ENCODE results near the gene FRMD4A. TPM values are rescaled to one million over a fixed set of nuclear protein-coding genes. Genes with fewer than 3 reads are reported as not detected.
"Not testable (repeated sequence)": the region's sequence is repeated elsewhere in the genome, so short reads cannot be mapped to it uniquely, and the experiment has no call there.

The FRMD4A gene
- total RNA-seq, 2 experiments from 2014 or later = 0.17 TPM; not detected in 1

DNA sequence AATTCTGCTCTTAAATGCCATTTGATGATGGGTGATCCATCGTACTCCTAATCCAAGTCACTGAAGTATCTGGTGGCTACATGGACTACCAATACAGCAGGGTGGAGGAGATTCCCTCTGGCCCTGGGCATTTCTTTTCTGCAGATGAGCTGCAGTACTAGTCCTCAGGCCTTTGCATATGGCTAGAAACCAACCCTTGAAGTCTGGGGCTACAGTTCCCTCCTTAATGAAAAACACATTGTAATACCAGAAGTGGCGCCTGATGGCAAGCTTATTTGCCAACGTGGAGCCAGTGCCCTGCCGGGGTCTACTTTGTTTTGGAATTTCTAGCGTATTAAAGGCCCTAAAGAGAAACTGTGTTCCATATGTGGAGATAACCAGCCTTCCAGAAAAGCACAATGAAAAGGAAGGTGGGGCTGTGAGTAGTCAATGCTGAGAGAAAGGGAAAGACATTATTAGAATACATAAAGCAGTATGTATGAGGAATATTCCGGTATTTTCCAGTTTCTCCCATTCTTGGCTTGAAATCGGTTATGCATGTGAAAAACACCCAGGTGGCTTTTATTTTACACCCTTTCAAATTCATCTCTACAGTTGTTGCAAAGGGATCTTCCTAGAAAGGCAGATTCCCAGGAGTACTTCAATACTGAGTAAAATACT lies 375.2 kb downstream of the FRMD4A start:
- Histone ChIP-seq H3K4me1 (ENCODE audit: insufficient read depth, low read length, poor library complexity, severe bottlenecking) (no peaks in the 10 kb centered on the region), H3K4me3 (ENCODE audit: low read depth, low read length, poor library complexity, severe bottlenecking) (no peak overlapping the region), H2AFZ (ENCODE audit: low read length) (no peak overlapping the region), H4K20me1 (ENCODE audit: insufficient read depth, low read length) (no peaks in the 10 kb centered on the region), H3K36me3 (ENCODE audit: insufficient read depth, low read length) (no peaks in the 10 kb centered on the region), H3K9me3 (ENCODE audit: low read length) (no peaks in the 10 kb centered on the region), H3K79me2 (ENCODE audit: insufficient read depth, low read depth, low read length) (no peaks in the 10 kb centered on the region), H3K9me2 (ENCODE audit: insufficient read depth, low read length) (no peaks in the 10 kb centered on the region), H3K4me2 (ENCODE audit: low read length) (no peak overlapping the region), H3K27ac (ENCODE audit: low read depth, low read length, poor library complexity, severe bottlenecking) (no peak overlapping the region)
- intact Hi-C loops (cut with micrococcal nuclease; ENCODE audit: unreplicated experiment) = no loop called here
- BruUV-seq (replicated peaks) = no TSS peak
- DNase-seq (ENCODE audit: low spot score) = no peak
- CTCF ChIA-PET (ENCODE audit: unreplicated experiment) = no interaction called here
- TF ChIP-seq CTCF (conservative IDR thresholded peaks at IDR 0.05; ENCODE audit: low read length) = no peak
- TF ChIP-seq EZH2phosphoT487 (IDR thresholded peaks at IDR 0.05; ENCODE audit: borderline replicate concordance, low read depth, low read length) = no peak
- POLR2A ChIA-PET = no interaction called here

GRCh38 chr10:13954195-13954594 lies 376.5 kb downstream of the FRMD4A start:
- DNase-seq (ENCODE audit: low spot score); H2AFZ ChIP-seq (ENCODE audit: low read length); H4K20me1 ChIP-seq (ENCODE audit: insufficient read depth, low read length); CTCF ChIA-PET (ENCODE audit: unreplicated experiment); H3K36me3 ChIP-seq (ENCODE audit: insufficient read depth, low read length); H3K27ac ChIP-seq (ENCODE audit: low read depth, low read length, poor library complexity, severe bottlenecking); BruUV-seq (replicated peaks); H3K4me2 ChIP-seq (ENCODE audit: low read length); H3K9me3 ChIP-seq (ENCODE audit: low read length); H3K79me2 ChIP-seq (ENCODE audit: insufficient read depth, low read depth, low read length); H3K9me2 ChIP-seq (ENCODE audit: insufficient read depth, low read length); H3K4me3 ChIP-seq (ENCODE audit: low read depth, low read length, poor library complexity, severe bottlenecking); H3K4me1 ChIP-seq (ENCODE audit: insufficient read depth, low read length, poor library complexity, severe bottlenecking); intact Hi-C loops (cut with micrococcal nuclease; ENCODE audit: unreplicated experiment): not testable (repeated sequence)
- POLR2A ChIA-PET = interaction anchor here (0.6 kb wide), 1 partner anchor 134 kb away, joined by 3 read pairs; no protein-coding TSS in a partner anchor

- no peak for DNase-seq (ENCODE audit: low spot score)
- no peaks in the 10 kb centered on the region for H3K79me2 ChIP-seq (ENCODE audit: insufficient read depth, low read depth, low read length)
- ChIA-PET POLR2A (no interaction called here), CTCF (ENCODE audit: unreplicated experiment) (no interaction called here)
- no peak overlapping the region for H2AFZ ChIP-seq (ENCODE audit: low read length)
- no peak overlapping the region for H3K4me2 ChIP-seq (ENCODE audit: low read length)
- no peaks in the 10 kb centered on the region for H3K36me3 ChIP-seq (ENCODE audit: insufficient read depth, low read length)
- H3K4me1 ChIP-seq (ENCODE audit: insufficient read depth, low read length, poor library complexity, severe bottlenecking) = no peaks in the 10 kb centered on the region
- no peaks in the 10 kb centered on the region for H3K9me3 ChIP-seq (ENCODE audit: low read length)
- TF ChIP-seq EZH2phosphoT487 (IDR thresholded peaks at IDR 0.05; ENCODE audit: borderline replicate concordance, low read depth, low read length) (no peak), CTCF (conservative IDR thresholded peaks at IDR 0.05; ENCODE audit: low read length) (no peak)
- no peaks in the 10 kb centered on the region for H3K9me2 ChIP-seq (ENCODE audit: insufficient read depth, low read length)
- no peaks in the 10 kb centered on the region for H4K20me1 ChIP-seq (ENCODE audit: insufficient read depth, low read length)
- no peak overlapping the region for H3K4me3 ChIP-seq (ENCODE audit: low read depth, low read length, poor library complexity, severe bottlenecking)
- BruUV-seq (replicated peaks) = no TSS peak
- intact Hi-C loops (cut with micrococcal nuclease; ENCODE audit: unreplicated experiment) = no loop called here
- H3K27ac ChIP-seq (ENCODE audit: low read depth, low read length, poor library complexity, severe bottlenecking) = no peak overlapping the region
Observed at GRCh38 chr10:13953371-13953770, 377.4 kb downstream of the FRMD4A start.
